ENCODE measurements around the gene MEX3A.
"Not testable (repeated sequence)": the region's sequence is repeated elsewhere in the genome, so short reads cannot be mapped to it uniquely, and the experiment has no call there.

MEX3A gene, protein sequence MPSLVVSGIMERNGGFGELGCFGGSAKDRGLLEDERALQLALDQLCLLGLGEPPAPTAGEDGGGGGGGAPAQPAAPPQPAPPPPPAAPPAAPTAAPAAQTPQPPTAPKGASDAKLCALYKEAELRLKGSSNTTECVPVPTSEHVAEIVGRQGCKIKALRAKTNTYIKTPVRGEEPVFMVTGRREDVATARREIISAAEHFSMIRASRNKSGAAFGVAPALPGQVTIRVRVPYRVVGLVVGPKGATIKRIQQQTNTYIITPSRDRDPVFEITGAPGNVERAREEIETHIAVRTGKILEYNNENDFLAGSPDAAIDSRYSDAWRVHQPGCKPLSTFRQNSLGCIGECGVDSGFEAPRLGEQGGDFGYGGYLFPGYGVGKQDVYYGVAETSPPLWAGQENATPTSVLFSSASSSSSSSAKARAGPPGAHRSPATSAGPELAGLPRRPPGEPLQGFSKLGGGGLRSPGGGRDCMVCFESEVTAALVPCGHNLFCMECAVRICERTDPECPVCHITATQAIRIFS

DNA sequence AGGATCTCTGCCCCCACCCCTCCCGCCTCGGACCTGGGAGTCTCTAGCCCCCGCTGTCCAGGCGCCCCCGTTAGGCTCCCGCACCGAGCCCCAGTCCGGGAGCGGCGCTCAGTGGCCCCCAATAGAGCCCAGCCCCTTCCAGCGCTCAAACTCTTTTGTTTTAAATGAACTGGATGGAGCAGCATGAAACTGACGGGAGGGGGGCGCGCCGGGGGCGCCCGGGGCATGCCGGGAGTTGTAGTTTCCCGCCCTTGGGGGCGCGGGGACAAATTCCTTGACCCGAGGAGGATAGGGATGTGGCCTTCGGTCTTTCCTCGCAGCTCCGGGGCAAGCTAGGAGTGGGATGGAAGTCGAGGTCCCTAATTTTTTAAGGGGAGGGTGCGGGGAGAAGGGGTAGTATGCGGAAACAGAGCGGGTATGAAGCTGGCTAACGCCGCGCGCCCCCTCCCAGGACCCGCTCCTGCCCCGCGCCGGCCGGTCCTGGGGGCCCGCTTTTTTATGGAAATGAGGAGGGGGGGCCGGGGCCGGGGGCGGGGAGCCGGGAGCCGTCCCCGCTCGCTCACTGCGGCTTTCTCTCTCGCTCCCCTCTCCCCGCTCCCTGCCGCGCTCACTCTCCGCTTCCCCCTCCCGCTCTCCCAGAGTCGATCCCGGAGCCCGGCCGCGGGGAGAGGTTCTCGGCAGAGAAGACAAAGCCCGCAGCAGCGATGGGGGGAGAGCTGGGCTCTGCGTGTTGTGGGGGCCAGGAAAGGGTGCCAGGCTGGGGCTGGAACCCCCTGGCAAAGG lies at the start of gene MEX3A:
MEX3A (minus strand) TSS at position 157 of the 783 bp plus-strand sequence. CDS start 467 bp downstream, outside the sequence.
- DNase-seq (ENCODE audit: low read depth): no peak

DNA sequence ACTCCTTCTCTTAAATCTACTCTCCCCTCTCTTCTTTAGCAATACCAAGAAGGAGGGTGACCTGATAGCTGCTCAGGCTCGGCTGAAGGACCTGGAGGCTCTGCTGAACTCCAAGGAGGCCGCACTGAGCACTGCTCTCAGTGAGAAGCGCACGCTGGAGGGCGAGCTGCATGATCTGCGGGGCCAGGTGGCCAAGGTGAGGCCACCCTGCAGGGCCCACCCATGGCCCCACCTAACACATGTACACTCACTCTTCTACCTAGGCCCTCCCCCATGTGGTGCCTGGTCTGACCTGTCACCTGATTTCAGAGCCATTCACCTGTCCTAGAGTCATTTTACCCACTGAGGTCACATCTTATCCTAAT lies 48.3 kb upstream of the MEX3A start:
- no peak for DNase-seq (ENCODE audit: low read depth)

- DNase-seq (ENCODE audit: low read depth): peak; percentile 93
Measured at GRCh38 chr1:156129687-156130577, 47.7 kb upstream of the MEX3A start.

- DNase-seq (ENCODE audit: low read depth): no peak
Measured at GRCh38 chr1:156128654-156129597, 46.7 kb upstream of the MEX3A start.

DNA sequence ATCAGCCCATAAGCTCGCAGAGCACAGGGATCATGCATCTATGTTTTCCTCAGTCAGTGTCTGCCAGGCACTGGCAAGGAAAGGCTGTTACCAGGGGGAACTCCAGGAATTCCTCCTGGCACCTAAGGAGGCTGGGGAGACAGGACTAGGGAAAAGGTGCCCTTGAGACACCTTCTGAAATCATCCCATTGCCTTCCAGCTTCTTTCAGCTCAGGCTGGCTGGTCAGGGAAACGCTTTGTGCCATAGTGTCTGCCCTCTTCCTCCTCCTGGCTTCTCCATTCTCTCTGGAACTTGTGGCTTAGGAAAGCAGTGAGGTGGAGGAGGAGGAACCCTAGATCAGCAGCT lies 46.0 kb upstream of the MEX3A start:
- no peak for DNase-seq (ENCODE audit: low read depth)

- DNase-seq (ENCODE audit: low read depth): peak; percentile 82
Measured at GRCh38 chr1:156126630-156127534, 44.6 kb upstream of the MEX3A start.

DNA sequence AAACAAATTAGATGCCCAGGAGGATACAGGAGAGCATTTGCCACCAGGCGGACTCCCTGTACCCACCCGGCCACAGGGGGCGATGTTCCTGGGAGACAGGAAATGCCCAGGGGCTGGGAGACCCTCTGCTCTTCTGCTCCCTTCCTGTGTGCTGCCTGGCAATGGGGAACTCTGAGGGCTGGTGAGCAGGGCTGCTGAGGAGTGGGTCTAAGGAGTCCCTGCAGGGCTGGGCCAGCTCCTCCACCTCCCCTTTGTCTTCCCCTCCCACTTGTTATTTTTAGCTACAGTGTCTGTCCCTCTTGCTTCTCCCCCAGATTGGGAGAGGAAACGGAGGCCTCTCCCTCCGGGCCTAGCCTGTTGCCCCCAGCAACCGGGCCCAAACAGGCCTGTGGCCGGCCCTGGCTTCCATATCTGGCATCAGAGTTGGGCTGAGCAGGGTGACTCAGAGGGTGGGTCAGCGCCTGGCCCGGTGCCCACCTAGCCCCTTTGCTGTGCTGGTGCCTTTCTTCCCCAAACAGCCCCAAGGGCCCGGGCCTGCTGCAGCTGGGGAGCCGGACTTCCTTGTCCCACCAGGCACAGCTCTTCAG lies 43.9 kb upstream of the MEX3A start:
- DNase-seq (ENCODE audit: low read depth): peak; percentile 91

- not testable (repeated sequence) for DNase-seq (ENCODE audit: low read depth)
Measured at GRCh38 chr1:156125544-156125943, 43.3 kb upstream of the MEX3A start.

GRCh38 chr1:156124557-156125483 lies 42.6 kb upstream of the MEX3A start:
- DNase-seq (ENCODE audit: low read depth): no peak

- DNase-seq (ENCODE audit: low read depth): peak; percentile 96
Measured at GRCh38 chr1:156123356-156124196, 41.3 kb upstream of the MEX3A start.

- peak; percentile 75 for DNase-seq (ENCODE audit: low read depth)
Measured at GRCh38 chr1:156122519-156123355, 40.5 kb upstream of the MEX3A start.

DNA sequence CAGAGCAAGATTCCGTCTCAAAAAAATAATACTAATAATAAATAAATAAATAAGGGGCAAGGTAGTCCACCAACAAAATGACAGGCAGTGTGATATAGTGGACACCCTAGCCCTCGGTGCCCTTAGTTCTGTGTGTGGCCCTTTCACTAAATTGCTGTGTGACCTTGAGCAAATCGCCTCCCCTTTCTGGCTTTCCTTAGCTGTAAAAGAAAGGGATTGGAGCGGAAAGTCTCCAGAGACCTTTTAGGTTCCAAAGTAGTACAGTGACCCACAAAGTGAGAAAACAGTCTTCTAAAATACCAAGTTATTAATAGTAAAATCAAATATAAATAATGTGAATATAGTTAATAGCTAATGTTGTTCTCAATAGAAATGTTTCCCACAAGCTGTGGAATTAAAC lies 39.8 kb upstream of the MEX3A start:
- DNase-seq (ENCODE audit: low read depth): no peak

GRCh38 chr1:156121457-156121856 lies 39.2 kb upstream of the MEX3A start:
- no peak for DNase-seq (ENCODE audit: low read depth)

DNA sequence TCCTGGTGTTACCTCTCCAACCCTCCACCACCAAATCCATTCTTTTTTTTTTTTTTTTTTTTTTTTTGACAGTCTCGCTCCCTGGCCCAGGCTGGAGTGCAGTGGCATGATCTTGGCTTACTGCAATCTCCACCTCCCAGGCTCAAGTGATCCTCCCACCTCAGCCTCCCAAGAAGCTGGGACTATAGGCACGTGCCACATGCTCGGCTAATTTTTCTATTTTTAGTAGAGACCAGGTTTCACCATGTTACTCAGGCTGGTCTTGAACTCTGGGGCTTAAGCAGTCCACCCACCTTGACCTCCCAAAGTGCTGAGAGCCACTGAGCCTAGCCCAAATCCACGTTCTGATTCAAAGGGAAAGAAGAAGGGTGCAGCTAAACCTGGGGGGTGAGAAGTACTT lies 38.7 kb upstream of the MEX3A start:
- DNase-seq (ENCODE audit: low read depth): not testable (repeated sequence)

- no peak for DNase-seq (ENCODE audit: low read depth)
Measured at GRCh38 chr1:156120318-156120717, 38.1 kb upstream of the MEX3A start.

DNA sequence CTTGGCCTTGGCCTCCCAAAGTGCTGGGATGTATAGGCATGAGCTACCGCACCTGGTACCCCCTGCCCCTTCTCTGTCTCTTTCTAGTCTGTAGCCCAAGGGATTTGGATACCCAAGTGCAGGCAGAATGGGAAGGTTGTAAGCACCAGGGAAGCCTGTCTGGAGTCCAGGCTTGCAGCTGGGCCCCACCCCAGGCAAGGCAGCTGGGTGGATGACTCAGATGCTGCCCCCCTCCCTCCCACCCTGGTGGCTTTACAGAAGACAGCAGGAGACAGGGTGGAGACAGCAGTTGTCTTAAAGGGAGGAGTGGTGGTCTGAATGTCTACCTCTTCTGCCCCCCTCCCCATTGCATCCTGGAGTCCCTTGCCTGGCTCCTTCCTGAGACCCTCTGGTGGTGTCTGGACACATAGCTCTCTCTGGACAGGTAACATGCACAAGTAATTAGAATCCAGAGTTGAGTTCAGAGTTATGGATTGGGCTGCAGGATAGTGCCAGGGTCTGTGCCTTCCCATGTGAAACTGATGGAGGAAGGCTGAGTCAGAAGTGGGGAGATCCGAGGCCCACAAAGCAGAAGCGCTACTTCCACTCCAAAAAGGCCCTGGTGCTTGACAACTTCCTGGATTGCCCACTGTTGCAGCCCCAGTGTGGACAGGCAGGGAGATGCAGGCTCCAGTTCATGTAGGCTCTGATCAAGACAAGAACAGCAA lies 37.4 kb upstream of the MEX3A start:
- DNase-seq (ENCODE audit: low read depth): no peak
